ENCODE measurements around the gene FAM118B.

FAM118B gene

GRCh38 chr11:126173257-126173656 lies 38.3 kb upstream of the FAM118B start:
- no peak overlapping the region for H3K4me3 ChIP-seq (ENCODE audit: low read depth, low read length)
- no peaks in the 10 kb centered on the region for H3K36me3 ChIP-seq (replicated peaks)
- H3K27me3 ChIP-seq (replicated peaks): no peaks in the 10 kb centered on the region
- no peak for TF ChIP-seq CTCF (IDR thresholded peaks at IDR 0.05; ENCODE audit: low read depth, low read length, missing control alignments)
- in situ Hi-C loops (cut with HindIII; ENCODE audit: low pct_ligation_motif_present, low sequenced_read_pairs): no loop called here
- no peak overlapping the region for H3K27ac ChIP-seq
- no peak for DNase-seq

GRCh38 chr11:126174816-126175215 lies 36.8 kb upstream of the FAM118B start:
- DNase-seq: no peak
- no peaks in the 10 kb centered on the region for H3K36me3 ChIP-seq (replicated peaks)
- no peaks in the 10 kb centered on the region for H3K27me3 ChIP-seq (replicated peaks)
- in situ Hi-C loops (cut with HindIII; ENCODE audit: low pct_ligation_motif_present, low sequenced_read_pairs): loop anchor here (25.0 kb wide), 1 partner anchor 238 kb away; the partner anchor contains the start of gene VSIG10L2
- no peak for TF ChIP-seq CTCF (IDR thresholded peaks at IDR 0.05; ENCODE audit: low read depth, low read length, missing control alignments)
- no peak overlapping the region for H3K27ac ChIP-seq
- H3K4me3 ChIP-seq (ENCODE audit: low read depth, low read length): no peak overlapping the region

DNA sequence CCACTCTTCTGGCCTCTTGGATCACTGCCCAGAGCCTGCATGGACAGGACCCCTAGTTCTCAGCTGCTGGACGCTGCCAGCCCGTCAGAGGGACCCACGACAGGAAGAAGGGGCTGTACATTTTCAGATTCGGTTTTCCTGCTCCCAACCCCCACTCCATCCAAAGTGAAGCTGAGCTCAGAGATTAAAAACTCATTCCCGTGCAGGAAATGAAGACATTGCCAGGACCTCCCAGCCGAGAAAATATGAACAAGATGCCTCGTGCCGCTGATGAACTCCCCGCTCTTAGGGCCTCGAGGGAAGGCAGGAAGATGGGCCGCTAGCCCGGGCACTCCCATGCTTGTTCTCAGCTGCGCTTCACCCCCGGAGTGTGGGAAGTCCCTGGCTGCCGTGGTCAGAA lies 36.2 kb upstream of the FAM118B start:
- TF ChIP-seq CTCF (IDR thresholded peaks at IDR 0.05; ENCODE audit: low read depth, low read length, missing control alignments): no peak
- no peak overlapping the region for H3K27ac ChIP-seq
- in situ Hi-C loops (cut with HindIII; ENCODE audit: low pct_ligation_motif_present, low sequenced_read_pairs): loop anchor here (25.0 kb wide), 1 partner anchor 238 kb away; the partner anchor contains the start of gene VSIG10L2
- H3K27me3 ChIP-seq (replicated peaks): no peaks in the 10 kb centered on the region
- DNase-seq: no peak
- no peaks in the 10 kb centered on the region for H3K36me3 ChIP-seq (replicated peaks)
- no peak overlapping the region for H3K4me3 ChIP-seq (ENCODE audit: low read depth, low read length)

DNA sequence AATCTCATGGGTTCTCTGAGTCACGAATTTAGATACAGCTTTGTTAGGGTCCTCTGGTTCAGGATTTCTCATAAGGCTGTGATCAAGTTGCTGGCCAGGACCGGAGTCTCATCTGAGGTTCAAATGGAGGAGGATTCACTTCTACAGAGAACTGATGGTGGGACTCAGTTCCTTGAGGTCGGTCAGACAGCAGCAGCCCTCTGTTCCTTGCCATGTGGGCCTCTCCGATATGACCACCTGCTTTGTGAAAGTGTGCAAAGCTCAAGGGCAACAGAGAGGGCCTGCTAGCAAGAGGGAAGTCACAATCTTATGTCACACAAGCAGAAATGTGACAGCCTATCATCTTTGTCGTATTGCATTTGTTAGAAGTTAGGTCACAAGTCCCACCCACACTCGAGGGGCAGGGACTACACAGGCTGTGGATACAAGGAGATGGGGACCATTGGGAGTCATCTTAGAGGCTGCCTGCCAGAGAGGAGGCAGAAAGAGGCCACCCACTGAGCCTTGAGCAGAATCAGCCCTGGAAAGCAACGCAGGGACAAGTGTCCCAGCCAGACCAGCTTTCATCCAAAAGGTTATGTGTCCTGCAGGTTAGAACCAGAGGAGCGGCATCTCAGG lies 34.6 kb upstream of the FAM118B start:
- in situ Hi-C loops (cut with HindIII; ENCODE audit: low pct_ligation_motif_present, low sequenced_read_pairs): loop anchor here (25.0 kb wide), 1 partner anchor 240 kb away; the partner anchor contains the start of gene VSIG10L2
- no peak for TF ChIP-seq CTCF (IDR thresholded peaks at IDR 0.05; ENCODE audit: low read depth, low read length, missing control alignments)
- H3K27ac ChIP-seq: no peak overlapping the region
- no peak for DNase-seq
- H3K4me3 ChIP-seq (ENCODE audit: low read depth, low read length): no peak overlapping the region
- no peaks in the 10 kb centered on the region for H3K27me3 ChIP-seq (replicated peaks)
- no peaks in the 10 kb centered on the region for H3K36me3 ChIP-seq (replicated peaks)

DNA sequence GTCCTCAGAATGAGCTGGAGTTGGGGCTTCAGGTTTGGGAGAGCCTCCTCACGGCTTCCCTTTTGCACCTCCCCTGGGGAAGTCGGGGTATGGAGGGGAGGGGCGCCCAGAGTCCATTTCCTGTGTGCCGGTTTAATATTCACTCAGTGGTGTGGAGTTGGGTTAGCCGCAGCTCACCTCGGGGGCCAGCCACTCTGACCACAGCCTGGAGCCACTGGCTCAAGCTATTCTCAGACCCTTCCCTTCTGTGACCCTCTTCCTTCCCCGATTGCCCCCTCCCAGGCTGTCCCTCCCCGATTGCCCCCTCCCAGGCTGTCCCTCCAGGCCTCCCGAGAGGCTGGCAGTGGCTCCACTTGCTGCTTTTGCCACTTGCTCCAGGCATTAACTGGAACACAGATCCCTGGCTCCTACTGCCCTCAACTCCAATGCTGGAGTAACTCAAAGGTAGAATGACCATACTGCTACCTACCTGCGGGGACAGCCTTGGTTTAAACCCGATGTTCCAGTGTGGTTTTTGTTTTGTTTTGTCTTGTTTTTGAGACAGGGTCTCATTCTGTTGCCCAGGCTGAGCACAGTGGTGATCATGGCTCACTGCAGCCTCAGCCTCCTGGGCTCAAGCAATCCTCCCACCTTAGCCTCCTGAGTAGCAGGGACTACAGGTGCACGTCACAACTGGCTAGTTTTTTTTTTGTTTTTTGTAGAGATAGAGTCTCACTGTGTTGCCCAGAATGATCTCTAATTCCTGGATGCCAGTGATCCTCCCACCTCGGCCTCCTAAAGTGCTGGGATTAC lies 29.4 kb upstream of the FAM118B start:
- H3K27me3 ChIP-seq (replicated peaks): no peaks in the 10 kb centered on the region
- no peaks in the 10 kb centered on the region for H3K36me3 ChIP-seq (replicated peaks)
- no peak for DNase-seq
- no peak overlapping the region for H3K27ac ChIP-seq
- H3K4me3 ChIP-seq (ENCODE audit: low read depth, low read length): no peak overlapping the region
- no peak for TF ChIP-seq CTCF (IDR thresholded peaks at IDR 0.05; ENCODE audit: low read depth, low read length, missing control alignments)
- in situ Hi-C loops (cut with HindIII; ENCODE audit: low pct_ligation_motif_present, low sequenced_read_pairs): loop anchor here (25.0 kb wide), 1 partner anchor 245 kb away; the partner anchor contains the start of gene VSIG10L2
